A549 (cell line): Measurements from ENCODE around the gene CHRD. TPM values are rescaled to one million over a fixed set of nuclear protein-coding genes. Genes with fewer than 3 reads are reported as not detected.

Source experiments
- ATAC-seq, 2 experiments: fragments of 200-7000 bp in 1 of 2; fragments of >200 bp in 1 of 2; cut with Nextera tagmentation in 1 of 2; cut with Tn5 transposase in 1 of 2; 3 replicates each; pipeline versions ENCODE4 v1.8.0 to v1.9.1; 2018 to 2020; ENCODE audit warnings: mild to moderate bottlenecking in 1 of 2, moderate library complexity in 1 of 2
- CTCF ChIA-PET: fragments of 300-600 bp; sonication (Branson Sonifier 250); formaldehyde crosslinking; extraction: SDS; loops from one replicate; lab custom pipeline; 2021; ENCODE audit warnings: antibody characterized with exemption, inconsistent platforms; lab: Yijun Ruan, JAX
- POLR2A ChIA-PET: fragments of 350-600 bp; formaldehyde crosslinking; extraction: SDS; loops from one replicate; lab custom pipeline; 2021; ENCODE audit warnings: antibody characterized with exemption, inconsistent platforms; lab: Yijun Ruan, JAX
- DNase-seq, 2 experiments: peaks; one replicate each; pipeline versions ENCODE4 v3.0.0 to v3.0.0-alpha.2; 2011 to 2016; ENCODE audit warnings: low read depth in 1 of 2, low spot score in 1 of 2
- FAIRE-seq: peaks from 2 replicates; lab custom pipeline; 2011; peaks lifted over from hg19 to GRCh38; lab: Jason Lieb, UNC
- H3K27ac ChIP-seq, 2 experiments: fragments of >200 bp; sonication (Bioruptor Twin); formaldehyde crosslinking; 3 replicates each; pipeline ENCODE4 v1.5.1; 2016 to 2017
- H3K4me1 ChIP-seq: fragments of >200 bp; sonication (Bioruptor Twin); formaldehyde crosslinking; 3 replicates; pipeline ENCODE4 v1.6.1; 2016
- H3K4me2 ChIP-seq: fragments of >200 bp; sonication (Bioruptor Twin); formaldehyde crosslinking; 3 replicates; pipeline ENCODE4 v1.6.1; 2016
- H3K4me3 ChIP-seq: fragments of >200 bp; sonication (Bioruptor Twin); formaldehyde crosslinking; 3 replicates; pipeline ENCODE4 v1.5.1; 2016
- H3K9me3 ChIP-seq: fragments of >200 bp; sonication (Bioruptor Twin); formaldehyde crosslinking; 3 replicates; pipeline ENCODE4 v1.6.1; 2016
- BCL3 ChIP-seq: fragments of >200 bp; sonication (Bioruptor Twin); formaldehyde crosslinking; IDR thresholded peaks from 3 replicates; pipeline ENCODE4 v1.6.1; 2016
- CEBPB ChIP-seq, 2 experiments: fragments of >200 bp in 1 of 2; sonication (Bioruptor Twin) in 1 of 2; formaldehyde crosslinking in 1 of 2; IDR thresholded peaks; 2 replicates each; pipeline ENCODE4 v1.6.1; 2012 to 2016
- CHD4 ChIP-seq: fragments of 200-600 bp; sonication (generic); IDR thresholded peaks from 2 replicates; pipeline ENCODE4 v1.6.1; 2016; ENCODE audit warnings: antibody characterized with exemption, mild to moderate bottlenecking, borderline replicate concordance
- EHF ChIP-seq: fragments of 250-450 bp; sonication (Bioruptor Pico); IDR thresholded peaks from 2 replicates; pipeline ENCODE4 v1.5.0; 2020; ENCODE audit warnings: mild to moderate bottlenecking
- EP300 ChIP-seq, 2 experiments: fragments of >200 bp; sonication (Bioruptor Twin); formaldehyde crosslinking; IDR thresholded peaks; 2 replicates in 1 of 2; 3 replicates in 1 of 2; pipeline ENCODE4 v1.6.1; 2016 to 2017
- ESRRA ChIP-seq: fragments of 150-350 bp; IDR thresholded peaks from 2 replicates; pipeline ENCODE4 v1.6.1; 2014; ENCODE audit warnings: mild to moderate bottlenecking, low read length, borderline replicate concordance
- HMGXB4 ChIP-seq: fragments of 250-450 bp; sonication (Bioruptor Pico); IDR thresholded peaks from 2 replicates; pipeline ENCODE4 v1.5.0; 2021; ENCODE audit warnings: mild to moderate bottlenecking, moderate library complexity, borderline replicate concordance
- HOXA7 ChIP-seq: fragments of 250-450 bp; sonication (Bioruptor Pico); IDR thresholded peaks from 2 replicates; pipeline ENCODE4 v1.5.0; 2020; ENCODE audit warnings: mild to moderate bottlenecking, moderate library complexity
- MAFK ChIP-seq: fragments of 450-650 bp; IDR thresholded peaks from 2 replicates; pipeline ENCODE4 v1.6.1; 2014; ENCODE audit not compliant: partially characterized antibody
- PBX3 ChIP-seq: IDR thresholded peaks from 2 replicates; pipeline ENCODE4 v1.6.1; 2012
- POLR2AphosphoS2 ChIP-seq: conservative IDR thresholded peaks from 2 replicates; pipeline ENCODE4 v1.6.1; 2012; ENCODE audit warnings: low read length, improper control_type of control experiment, inconsistent platforms
- TFCP2L1 ChIP-seq: fragments of 250-450 bp; sonication (Bioruptor Pico); IDR thresholded peaks from 2 replicates; pipeline ENCODE4 v1.5.0; 2021; ENCODE audit warnings: mild to moderate bottlenecking
- USF2 ChIP-seq: fragments of 450-650 bp; IDR thresholded peaks from 2 replicates; pipeline ENCODE4 v1.6.1; 2014; ENCODE audit warnings: antibody characterized with exemption
- WGBS: methylation state at CpG from one replicate; pipeline ENCODE4 v1.1.6; 2017; ENCODE audit errors: missing lambda C conversion rate; 5-methylcytosine and 5-hydroxymethylcytosine counted together
- polyA plus RNA-seq, 4 experiments: library from polyadenylated mRNA; depleted of rRNA in 3 of 4; stranded (reverse); fragments of >200 nt; fragmentation: RNase III in 1 of 4; extraction: RNeasy Plus Mini Kit Qiagen cat#74134 plus additional on column Dnase treatment in 1 of 4; gene quantifications; 2 replicates in 3 of 4; 3 replicates in 1 of 4; pipeline ENCODE4 v1.2.3, GENCODE V29; 2011 to 2017
- TF ChIP-seq, protein P1 (sequence below): IDR thresholded peaks from 2 replicates; pipeline ENCODE4 v1.6.1; 2012; ENCODE audit warnings: low read depth, borderline replicate concordance
- TF ChIP-seq, protein P2 (sequence below): fragments of 250-450 bp; sonication (Bioruptor Pico); IDR thresholded peaks from 2 replicates; pipeline ENCODE4 v1.5.0; 2020; ENCODE audit warnings: low read depth, mild to moderate bottlenecking, moderate library complexity
- TF ChIP-seq, protein P3 (sequence below): fragments of 150-350 bp; IDR thresholded peaks from 2 replicates; pipeline ENCODE4 v1.6.1; 2014; ENCODE audit warnings: low read depth, mild to moderate bottlenecking, low read length

Gene CHRD
- polyA plus RNA-seq, 2 of the 4 experiments (the other 2 are of a cell fraction): 0.13 to 0.19 TPM

DNA sequence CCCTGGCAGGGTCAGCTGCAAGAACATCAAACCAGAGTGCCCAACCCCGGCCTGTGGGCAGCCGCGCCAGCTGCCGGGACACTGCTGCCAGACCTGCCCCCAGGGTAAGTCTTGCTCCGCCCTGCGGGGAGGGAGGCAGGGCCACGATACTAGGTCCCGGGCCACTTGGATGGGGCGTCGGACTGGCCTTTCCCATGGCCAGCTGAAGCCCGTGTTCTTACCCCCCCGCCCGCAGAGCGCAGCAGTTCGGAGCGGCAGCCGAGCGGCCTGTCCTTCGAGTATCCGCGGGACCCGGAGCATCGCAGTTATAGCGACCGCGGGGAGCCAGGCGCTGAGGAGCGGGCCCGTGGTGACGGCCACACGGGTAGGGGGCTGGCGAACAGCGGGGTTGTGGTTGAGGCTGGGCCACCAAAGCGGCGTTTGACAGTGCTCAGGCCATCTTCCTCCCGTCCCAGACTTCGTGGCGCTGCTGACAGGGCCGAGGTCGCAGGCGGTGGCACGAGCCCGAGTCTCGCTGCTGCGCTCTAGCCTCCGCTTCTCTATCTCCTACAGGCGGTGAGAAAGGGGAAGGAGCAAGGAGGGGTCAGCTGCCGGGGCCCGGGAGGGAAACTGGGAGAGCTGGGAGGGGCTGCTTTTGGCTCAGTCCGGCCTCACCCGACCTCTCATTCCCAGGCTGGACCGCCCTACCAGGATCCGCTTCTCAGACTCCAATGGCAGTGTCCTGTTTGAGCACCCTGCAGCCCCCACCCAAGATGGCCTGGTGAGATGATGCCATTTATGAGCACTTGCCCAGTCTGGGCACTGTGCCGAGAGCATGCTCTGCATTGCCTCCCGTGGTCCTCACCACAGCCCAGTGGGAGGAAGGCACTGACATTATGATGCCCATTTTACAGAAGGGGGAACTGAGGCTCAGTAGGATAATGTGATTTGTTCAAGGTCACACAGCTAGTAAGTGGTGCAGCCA, 1.7 kb downstream of the CHRD start:
- no peak for DNase-seq
- TF ChIP-seq EP300 (IDR thresholded peaks at IDR 0.05) (no peak), HMGXB4 (CRISPR knock-in tag) (no peak), CEBPB (IDR thresholded peaks at IDR 0.05) (no peak), CHD4 (no peak), HOXA7 (no peak), POLR2AphosphoS2 (no peak), TFCP2L1 (no peak), USF2 (no peak)
- TF ChIP-seq, protein P1, sequence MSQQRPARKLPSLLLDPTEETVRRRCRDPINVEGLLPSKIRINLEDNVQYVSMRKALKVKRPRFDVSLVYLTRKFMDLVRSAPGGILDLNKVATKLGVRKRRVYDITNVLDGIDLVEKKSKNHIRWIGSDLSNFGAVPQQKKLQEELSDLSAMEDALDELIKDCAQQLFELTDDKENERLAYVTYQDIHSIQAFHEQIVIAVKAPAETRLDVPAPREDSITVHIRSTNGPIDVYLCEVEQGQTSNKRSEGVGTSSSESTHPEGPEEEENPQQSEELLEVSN: no peak
- Histone ChIP-seq H3K4me3 (no peak overlapping the region), H3K4me2 (no peak overlapping the region), H3K9me3 (no peaks in the 10 kb centered on the region), H3K27ac (no peak overlapping the region), H3K4me1 (0 out of 3 replicates have a peak, but pooled peaks cover 4% of the 10 kb centered on the region)
- no peak for ATAC-seq
- CTCF ChIA-PET: interaction anchor here (1.4 to 1.5 kb wide), 2 partner anchors 10 kb away, joined by 6 to 9 read pairs; no protein-coding TSS in a partner anchor
- 90% methylated on average over 28 of the region's 55 CpGs for WGBS
- POLR2A ChIA-PET: no interaction called here
- no peak for FAIRE-seq

DNA sequence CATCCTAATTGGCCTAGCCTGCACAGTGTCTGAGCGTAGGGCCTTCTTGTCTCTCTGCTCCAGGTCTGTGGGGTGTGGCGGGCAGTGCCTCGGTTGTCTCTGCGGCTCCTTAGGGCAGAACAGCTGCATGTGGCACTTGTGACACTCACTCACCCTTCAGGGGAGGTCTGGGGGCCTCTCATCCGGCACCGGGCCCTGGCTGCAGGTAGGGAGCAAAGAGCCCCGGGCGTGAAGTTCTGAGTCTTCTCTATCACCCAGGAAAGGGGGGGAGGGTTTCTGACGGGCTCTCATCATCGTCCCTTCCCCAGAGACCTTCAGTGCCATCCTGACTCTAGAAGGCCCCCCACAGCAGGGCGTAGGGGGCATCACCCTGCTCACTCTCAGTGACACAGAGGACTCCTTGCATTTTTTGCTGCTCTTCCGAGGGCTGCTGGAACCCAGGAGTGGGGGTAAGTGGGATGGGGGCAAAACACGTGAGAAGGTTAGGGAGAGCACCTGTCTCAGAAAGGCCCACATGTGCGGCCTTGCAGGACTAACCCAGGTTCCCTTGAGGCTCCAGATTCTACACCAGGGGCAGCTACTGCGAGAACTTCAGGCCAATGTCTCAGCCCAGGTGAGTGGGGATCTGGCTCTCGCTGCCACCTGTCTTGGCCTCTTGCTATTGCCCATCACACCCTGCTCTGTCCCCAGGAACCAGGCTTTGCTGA, 2.6 kb downstream of the CHRD start:
- no peak overlapping the region for H3K27ac ChIP-seq
- no peak overlapping the region for H3K4me3 ChIP-seq
- ChIA-PET CTCF (interaction anchor here (0.6 to 1.5 kb wide), 2 partner anchors 11 to 1592 kb away, joined by 3 to 6 read pairs; no protein-coding TSS in a partner anchor), POLR2A (no interaction called here)
- H3K9me3 ChIP-seq: no peaks in the 10 kb centered on the region
- no peak for TF ChIP-seq ESRRA
- TF ChIP-seq, protein P2, sequence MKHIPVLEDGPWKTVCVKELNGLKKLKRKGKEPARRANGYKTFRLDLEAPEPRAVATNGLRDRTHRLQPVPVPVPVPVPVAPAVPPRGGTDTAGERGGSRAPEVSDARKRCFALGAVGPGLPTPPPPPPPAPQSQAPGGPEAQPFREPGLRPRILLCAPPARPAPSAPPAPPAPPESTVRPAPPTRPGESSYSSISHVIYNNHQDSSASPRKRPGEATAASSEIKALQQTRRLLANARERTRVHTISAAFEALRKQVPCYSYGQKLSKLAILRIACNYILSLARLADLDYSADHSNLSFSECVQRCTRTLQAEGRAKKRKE: no peak
- no peak for TF ChIP-seq BCL3
- TF ChIP-seq, protein P3, sequence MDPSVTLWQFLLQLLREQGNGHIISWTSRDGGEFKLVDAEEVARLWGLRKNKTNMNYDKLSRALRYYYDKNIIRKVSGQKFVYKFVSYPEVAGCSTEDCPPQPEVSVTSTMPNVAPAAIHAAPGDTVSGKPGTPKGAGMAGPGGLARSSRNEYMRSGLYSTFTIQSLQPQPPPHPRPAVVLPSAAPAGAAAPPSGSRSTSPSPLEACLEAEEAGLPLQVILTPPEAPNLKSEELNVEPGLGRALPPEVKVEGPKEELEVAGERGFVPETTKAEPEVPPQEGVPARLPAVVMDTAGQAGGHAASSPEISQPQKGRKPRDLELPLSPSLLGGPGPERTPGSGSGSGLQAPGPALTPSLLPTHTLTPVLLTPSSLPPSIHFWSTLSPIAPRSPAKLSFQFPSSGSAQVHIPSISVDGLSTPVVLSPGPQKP: no peak
- TF ChIP-seq MAFK: no peak
- TF ChIP-seq EHF (CRISPR knock-in tag): no peak
- TF ChIP-seq PBX3: no peak
- 81% methylated on average over 3 of the region's 16 CpGs for WGBS
- no peak overlapping the region for H3K4me2 ChIP-seq
- no peak for DNase-seq
- 0 out of 3 replicates have a peak, but pooled peaks cover 4% of the 10 kb centered on the region for H3K4me1 ChIP-seq
- no peak for FAIRE-seq
- ATAC-seq: no peak
